ENCODE data around the gene OR2C1.

OR2C1 gene

GRCh38 chr16:3400446-3400778, 44.7 kb downstream of the OR2C1 start:
- no peak for DNase-seq (ENCODE audit: low read depth)

- peak; percentile 97 for DNase-seq (ENCODE audit: low read depth)
Observed at GRCh38 chr16:3400779-3401688, 45.3 kb downstream of the OR2C1 start, which contains the start of the genes ZNF174 and ZSCAN32. Gene ZNF174 (plus strand): TSS chr16:3401215. CDS start chr16:3402005, 790 bp downstream. Gene ZSCAN32 (minus strand): TSS chr16:3401004. CDS start chr16:3397557, 3,447 bp downstream.

GRCh38 chr16:3401719-3402397, 46.2 kb downstream of the OR2C1 start:
- DNase-seq (ENCODE audit: low read depth): no peak
